C1 segment of cervical spinal cord (tissue), 14 donors: ENCODE results near the gene RHOU.
A peak's percentile ranks its signal among the peaks of the same experiment; 100 is the strongest.

ENCODE experiments used
- DNase-seq, 14 donors: peaks; one replicate each; lab custom pipeline; 2025; lab: John Stamatoyannopoulos, UW

RHOU gene

GRCh38 chr1:228737601-228738041 is 2.3 kb downstream of the RHOU start:
- peak in 1 of 14 donors; percentile 34 for DNase-seq

DNA sequence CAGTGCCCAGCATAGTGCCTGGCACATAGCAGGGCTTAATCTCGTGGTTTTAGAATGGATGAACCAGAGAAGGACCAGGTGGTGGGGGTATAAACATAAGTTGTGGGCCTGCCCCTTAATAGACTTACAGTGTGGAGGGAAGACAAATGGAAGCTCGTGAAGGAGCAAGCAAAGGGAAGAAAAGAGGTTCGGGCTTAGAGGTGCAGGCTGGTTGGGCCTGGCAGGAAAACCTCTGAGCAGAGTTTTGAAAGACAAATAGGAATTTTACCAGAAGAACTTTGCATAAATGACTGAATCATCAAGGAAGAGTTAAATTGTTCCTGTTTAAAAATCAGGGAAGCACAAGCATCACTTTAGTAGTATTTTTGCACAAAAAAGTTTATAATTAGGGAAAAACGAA is 4.5 kb downstream of the RHOU start:
- no peak for DNase-seq

GRCh38 chr1:228740543-228741317 is 5.5 kb downstream of the RHOU start:
- DNase-seq = no peak

- DNase-seq = no peak
These were observed 7.1 kb downstream of the RHOU start for GRCh38 chr1:228742281-228742860.

DNA sequence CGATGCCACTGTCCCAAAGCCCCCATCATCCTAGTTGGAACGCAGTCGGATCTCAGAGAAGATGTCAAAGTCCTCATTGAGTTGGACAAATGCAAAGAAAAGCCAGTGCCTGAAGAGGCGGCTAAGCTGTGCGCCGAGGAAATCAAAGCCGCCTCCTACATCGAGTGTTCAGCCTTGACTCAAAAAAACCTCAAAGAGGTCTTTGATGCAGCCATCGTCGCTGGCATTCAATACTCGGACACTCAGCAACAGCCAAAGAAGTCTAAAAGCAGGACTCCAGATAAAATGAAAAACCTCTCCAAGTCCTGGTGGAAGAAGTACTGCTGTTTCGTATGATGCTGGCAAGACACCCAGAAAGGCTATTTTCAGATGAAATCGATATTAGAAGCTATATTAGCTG is 8.1 kb downstream of the RHOU start:
- DNase-seq = peak in 1 of 14 donors; percentile 22

- DNase-seq = no peak
These were observed 9.1 kb downstream of the RHOU start for GRCh38 chr1:228744356-228744755.

GRCh38 chr1:228744918-228745317 is 9.6 kb downstream of the RHOU start:
- DNase-seq = no peak

GRCh38 chr1:228745497-228745896 is 10.2 kb downstream of the RHOU start:
- no peak for DNase-seq

DNA sequence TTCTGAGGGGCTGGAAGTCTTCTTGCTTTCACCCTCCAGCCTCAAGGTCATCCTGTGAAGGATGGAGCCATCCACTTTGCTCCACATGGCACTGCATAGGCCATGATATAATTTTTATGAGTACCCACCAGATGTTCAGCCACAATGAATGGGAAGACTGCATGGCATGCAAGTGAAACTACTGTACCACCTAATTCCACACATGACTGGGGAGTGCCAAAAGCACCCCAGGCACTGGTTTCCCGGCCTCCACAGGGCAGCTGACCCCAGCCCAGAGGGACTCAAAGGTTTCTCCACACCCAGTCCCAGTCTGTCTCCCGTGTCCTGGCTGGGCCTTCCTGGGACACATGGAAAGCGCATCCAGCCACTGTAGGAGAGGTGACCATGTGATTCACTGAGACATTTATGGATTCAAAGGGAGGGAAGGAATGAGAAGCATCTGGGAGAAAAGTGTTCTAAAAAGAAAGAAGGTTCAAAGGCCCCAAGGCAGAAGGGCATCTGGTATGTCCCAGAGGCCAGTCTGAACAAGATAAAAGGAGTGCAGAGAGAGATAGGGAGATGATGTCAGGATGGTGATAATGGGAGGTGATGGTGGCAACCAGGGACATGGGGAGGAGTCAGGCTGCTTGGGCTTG is 12.1 kb downstream of the RHOU start:
- DNase-seq = no peak

- no peak for DNase-seq
These were observed 12.8 kb downstream of the RHOU start for GRCh38 chr1:228748029-228748428.

DNA sequence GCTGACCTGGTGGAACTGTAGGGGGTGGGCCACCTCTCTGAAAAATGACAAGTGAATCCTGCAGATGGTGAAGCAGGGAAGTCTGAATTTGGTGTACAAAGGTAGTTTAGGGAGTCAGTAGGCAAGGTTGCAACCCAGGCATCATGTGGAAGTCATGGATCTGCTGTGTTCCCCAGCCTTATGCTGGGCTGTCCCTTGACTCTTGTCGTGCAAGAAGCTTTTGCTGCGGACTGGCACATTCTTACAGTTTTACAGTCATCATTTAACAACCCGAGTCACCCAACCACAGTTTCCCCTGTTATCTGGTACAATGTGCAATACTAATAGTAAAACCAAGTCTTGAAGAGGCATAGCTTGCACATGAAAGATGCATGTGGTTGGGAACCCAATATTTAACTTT is 13.2 kb downstream of the RHOU start:
- DNase-seq = no peak

- DNase-seq = no peak
These were observed 14.5 kb downstream of the RHOU start for GRCh38 chr1:228749765-228750164.

GRCh38 chr1:228750915-228751314 is 15.6 kb downstream of the RHOU start:
- no peak for DNase-seq

- DNase-seq = no peak
These were observed 16.2 kb downstream of the RHOU start for GRCh38 chr1:228751360-228752098.

- DNase-seq = no peak
These were observed 17.0 kb downstream of the RHOU start for GRCh38 chr1:228752258-228752657.

DNA sequence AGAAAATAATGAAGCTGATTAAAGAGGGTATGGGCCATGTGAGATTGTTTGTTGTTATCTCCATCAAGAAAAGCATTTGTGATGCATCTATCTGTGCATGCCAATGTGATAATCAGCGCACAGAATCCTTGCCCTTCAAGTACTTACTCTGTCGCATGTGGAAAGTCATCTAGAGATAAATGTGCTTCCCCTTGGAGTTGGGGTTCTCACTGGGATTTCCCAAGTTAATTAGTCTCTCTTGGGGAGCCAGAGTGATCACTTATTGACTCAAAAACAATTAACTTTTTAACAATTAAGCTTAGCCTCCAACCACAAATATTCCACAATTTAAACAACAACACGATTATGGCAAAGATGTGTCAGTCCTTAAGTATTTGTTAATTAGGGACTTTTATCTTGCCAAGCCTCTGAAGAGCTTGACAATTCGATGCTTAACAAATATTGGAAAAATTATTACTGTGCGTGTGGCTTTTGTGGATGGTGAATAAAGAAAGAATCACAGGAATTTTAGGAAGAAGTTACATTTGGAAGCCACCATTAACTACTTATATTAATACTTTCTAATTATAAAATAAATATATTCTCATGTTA is 17.5 kb downstream of the RHOU start:
- no peak for DNase-seq

DNA sequence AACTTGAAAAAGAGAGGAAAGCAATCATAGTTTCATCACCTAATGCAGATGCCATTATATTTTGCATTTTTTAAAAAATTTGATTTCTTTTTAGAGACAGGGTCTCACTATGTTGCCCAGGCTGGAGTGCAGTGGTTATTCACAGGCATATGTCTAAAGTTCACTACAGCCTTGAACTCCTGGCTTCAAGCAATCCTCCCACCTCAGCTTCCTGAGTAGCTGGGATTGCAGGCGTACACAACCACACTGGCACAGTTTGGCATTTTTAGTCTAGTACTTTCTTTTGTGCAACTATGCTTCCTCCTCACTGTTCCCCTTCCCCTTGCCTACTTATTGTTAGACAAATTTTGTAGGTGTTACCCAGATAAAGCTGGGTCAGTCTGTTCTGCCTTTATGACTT is 18.0 kb downstream of the RHOU start:
- no peak for DNase-seq

DNA sequence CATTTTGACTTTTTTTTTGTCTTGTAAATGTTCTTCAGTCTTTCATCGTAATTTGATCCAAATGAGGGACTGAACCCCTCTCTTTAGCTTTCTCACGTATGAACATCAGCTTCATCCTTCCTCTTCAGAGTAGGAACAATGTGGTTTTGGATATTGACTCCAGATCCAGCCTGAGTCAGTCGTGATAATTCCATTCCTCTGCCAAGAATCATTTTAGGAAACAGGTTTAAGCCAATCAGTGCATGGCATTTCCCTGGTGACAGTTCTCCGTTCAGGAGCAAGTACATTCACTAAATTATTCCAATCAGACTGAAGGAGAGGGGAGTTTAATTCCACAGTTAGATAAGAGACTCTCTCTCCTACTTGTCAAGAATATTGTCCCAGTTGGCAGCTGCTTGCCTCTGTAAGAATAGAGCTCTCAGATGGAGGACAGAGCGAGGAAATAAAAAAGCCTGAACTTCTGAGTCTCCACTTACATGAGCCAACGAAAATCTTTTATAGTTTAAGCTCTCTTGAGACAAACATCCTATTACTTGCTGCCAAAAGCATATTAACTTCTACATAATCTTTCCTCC is 18.6 kb downstream of the RHOU start:
- no peak for DNase-seq

DNA sequence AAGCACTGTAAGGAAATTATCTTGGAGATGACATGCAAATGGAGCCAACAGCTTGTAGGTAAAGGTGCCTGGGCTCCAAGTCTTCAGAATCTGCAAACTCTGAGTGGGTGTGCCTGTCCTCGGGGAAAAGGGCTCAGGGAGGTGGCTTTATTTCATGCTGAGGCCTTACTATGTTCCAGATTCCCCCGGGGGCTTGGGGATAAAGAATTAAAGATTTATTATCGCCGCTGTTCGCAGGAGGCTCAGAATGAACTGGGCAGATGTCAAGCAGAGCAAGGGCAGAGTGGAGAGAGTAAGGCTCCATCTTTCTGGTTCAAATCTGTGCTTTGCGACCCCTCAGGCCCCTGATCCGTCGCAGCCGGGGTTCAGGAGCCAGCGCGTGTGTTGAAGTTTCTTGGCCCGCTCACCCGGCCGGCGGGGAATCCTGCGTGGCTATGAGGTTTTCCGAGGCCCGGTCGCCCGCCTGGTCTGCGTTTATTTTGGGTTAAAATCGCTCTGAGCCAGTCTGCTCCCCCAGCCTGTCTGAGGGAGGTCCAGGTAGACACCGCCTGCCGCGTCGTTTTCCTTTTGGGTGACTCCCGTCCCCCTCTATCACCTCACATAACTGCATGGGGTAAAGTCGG is 19.5 kb downstream of the RHOU start:
- no peak for DNase-seq

GRCh38 chr1:228755800-228756199 is 20.5 kb downstream of the RHOU start:
- no peak for DNase-seq

DNA sequence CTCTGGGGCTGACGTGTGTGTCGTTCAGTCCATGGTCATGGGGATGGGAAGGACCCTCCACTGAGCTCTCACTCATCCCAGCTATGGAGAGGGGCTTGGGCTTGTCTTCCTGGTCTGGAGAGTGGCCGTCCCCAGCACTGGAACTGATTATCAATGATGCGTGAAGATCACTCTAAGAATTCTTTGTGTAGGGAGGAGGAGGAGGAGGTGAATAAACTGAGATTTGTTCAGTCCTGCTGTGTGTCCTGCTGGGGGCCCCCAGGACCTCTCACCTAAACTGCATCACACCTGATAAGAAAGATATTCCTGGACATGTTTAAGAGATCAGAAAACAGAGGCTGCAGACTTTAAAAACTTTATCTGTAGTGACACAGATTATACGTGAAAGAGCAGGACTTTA is 21.2 kb downstream of the RHOU start:
- no peak for DNase-seq
